HepG2 (cell line): Measurements from ENCODE around the gene RMND5A. TPM values are rescaled to one million over a fixed set of nuclear protein-coding genes. Genes with fewer than 3 reads are reported as not detected.

Experiments
- DNMT3B ChIP-seq: conservative IDR thresholded peaks from 2 replicates; pipeline ENCODE4 v1.6.1; 2016; ENCODE audit warnings: missing biosample characterization, control low read depth
- EEA1 ChIP-seq: sonication (generic); formaldehyde crosslinking; IDR thresholded peaks from 2 replicates; pipeline ENCODE4 v1.5.1; 2020; ENCODE audit warnings: mild to moderate bottlenecking, missing genetic modification reagents, borderline replicate concordance
- GPBP1L1 ChIP-seq: sonication (generic); formaldehyde crosslinking; IDR thresholded peaks from 2 replicates; pipeline ENCODE4 v1.5.0; 2020; ENCODE audit warnings: mild to moderate bottlenecking, missing genetic modification reagents
- HNRNPH1 ChIP-seq: fragments of 200-400 bp; formaldehyde crosslinking; optimal IDR thresholded peaks from 2 replicates; pipeline ENCODE3; 2017; ENCODE audit warnings: mild to moderate bottlenecking, low read depth, low read length
- HNRNPUL1 ChIP-seq: fragments of 200-400 bp; formaldehyde crosslinking; IDR thresholded peaks from 2 replicates; pipeline ENCODE4 v1.6.1; 2017; ENCODE audit warnings: low read depth, mild to moderate bottlenecking, low read length, moderate library complexity
- IKZF1 ChIP-seq: fragments of 450-650 bp; IDR thresholded peaks from 2 replicates; pipeline ENCODE4 v1.7.1; 2016
- KDM5B ChIP-seq: sonication (generic); formaldehyde crosslinking; IDR thresholded peaks from 2 replicates; pipeline ENCODE4 v1.4.0; 2020; ENCODE audit warnings: missing genetic modification reagents, mild to moderate bottlenecking, borderline replicate concordance
- KLF6 ChIP-seq: IDR thresholded peaks from 2 replicates; pipeline ENCODE4 v1.8.0; 2016; ENCODE audit warnings: missing biosample characterization, missing genetic modification reagents
- KMT2A ChIP-seq: sonication (generic); formaldehyde crosslinking; IDR thresholded peaks from 2 replicates; pipeline ENCODE4 v1.4.0; 2020; ENCODE audit warnings: missing genetic modification reagents
- MBD4 ChIP-seq: IDR thresholded peaks from 2 replicates; pipeline ENCODE4 v1.6.1; 2012; ENCODE audit warnings: low read length, inconsistent platforms, borderline replicate concordance
- NR3C1 ChIP-seq: sonication (generic); formaldehyde crosslinking; IDR thresholded peaks from 2 replicates; pipeline ENCODE4 v1.4.0; 2020; ENCODE audit warnings: missing genetic modification reagents
- PATZ1 ChIP-seq: sonication (generic); formaldehyde crosslinking; IDR thresholded peaks from 2 replicates; pipeline ENCODE4 v1.4.0; 2020; ENCODE audit warnings: missing genetic modification reagents
- PHF21A ChIP-seq: sonication (generic); formaldehyde crosslinking; IDR thresholded peaks from 2 replicates; pipeline ENCODE4 v1.5.0; 2020; ENCODE audit warnings: mild to moderate bottlenecking, missing genetic modification reagents
- SYNCRIP ChIP-seq: fragments of 200-400 bp; formaldehyde crosslinking; IDR thresholded peaks from 2 replicates; pipeline ENCODE4 v1.6.1; 2018; ENCODE audit warnings: mild to moderate bottlenecking, low read depth, low read length; ENCODE audit not compliant: insufficient read depth
- ZBTB21 ChIP-seq: sonication (generic); formaldehyde crosslinking; IDR thresholded peaks from 2 replicates; pipeline ENCODE4 v1.4.0; 2020; ENCODE audit warnings: missing genetic modification reagents
- ZBTB39 ChIP-seq: sonication (generic); formaldehyde crosslinking; IDR thresholded peaks from 2 replicates; pipeline ENCODE4 v1.5.0; 2020; ENCODE audit warnings: missing genetic modification reagents
- ZFAT ChIP-seq: sonication (generic); formaldehyde crosslinking; conservative IDR thresholded peaks from 2 replicates; pipeline ENCODE4 v1.8.1; 2023; ENCODE audit warnings: missing genetic modification reagents, inconsistent platforms
- ZNF20 ChIP-seq: sonication (generic); formaldehyde crosslinking; IDR thresholded peaks from 2 replicates; pipeline ENCODE4 v1.4.0; 2020; ENCODE audit warnings: mild to moderate bottlenecking, moderate library complexity, missing genetic modification reagents
- ZNF432 ChIP-seq: sonication (generic); formaldehyde crosslinking; IDR thresholded peaks from 2 replicates; pipeline ENCODE4 v1.5.0; 2020; ENCODE audit warnings: missing genetic modification reagents, mild to moderate bottlenecking, borderline replicate concordance
- ZNF564 ChIP-seq: sonication (generic); formaldehyde crosslinking; IDR thresholded peaks from 2 replicates; pipeline ENCODE4 v1.8.1; 2023; ENCODE audit warnings: mild to moderate bottlenecking, missing genetic modification reagents
- ZNF747 ChIP-seq: sonication (generic); formaldehyde crosslinking; IDR thresholded peaks from 2 replicates; pipeline ENCODE4 v1.8.1; 2023; ENCODE audit warnings: missing genetic modification reagents, mild to moderate bottlenecking, borderline replicate concordance
- ZNF749 ChIP-seq: sonication (generic); formaldehyde crosslinking; IDR thresholded peaks from 2 replicates; pipeline ENCODE4 v1.8.0; 2022; ENCODE audit warnings: mild to moderate bottlenecking, missing genetic modification reagents, moderate library complexity, borderline replicate concordance
- ZSCAN31 ChIP-seq: sonication (generic); formaldehyde crosslinking; IDR thresholded peaks from 2 replicates; pipeline ENCODE4 v1.5.0; 2020; ENCODE audit warnings: low read depth, mild to moderate bottlenecking, missing genetic modification reagents
- polyA plus RNA-seq, 8 experiments: library from polyadenylated mRNA; depleted of rRNA in 3 of 8; stranded (reverse) in 7 of 8; unstranded in 1 of 8; fragments of >200 nt; fragmentation: Illumina TruSeq in 4 of 8; extraction: Trizol in 4 of 8; gene quantifications; 2 replicates each; pipeline versions ENCODE4 v1.2.1 to v1.2.3, GENCODE V29; 2011 to 2016; ENCODE audit warnings: low read depth in 4 of 8, missing spikeins in 1 of 8, mixed read lengths in 1 of 8; ENCODE audit not compliant: insufficient read depth in 1 of 8
- total RNA-seq, 5 experiments: library from RNA; depleted of rRNA; stranded (reverse); fragments of >200 nt; fragmentation: Illumina TruSeq; extraction: Trizol; gene quantifications; 2 replicates each; pipeline ENCODE4 v1.2.3, GENCODE V29; 2016; ENCODE audit warnings: low read depth in 1 of 5

Gene RMND5A
- total and polyA plus RNA-seq, 2 of the 13 experiments (the other 11 are each of a cell fraction or from before 2014, with no cell fraction given): 31.0 to 66.4 TPM

- TF ChIP-seq ZBTB21 (CRISPR knock-in tag) (no peak), DNMT3B (CRISPR knock-in tag) (no peak; the same call in 1 of the 2 replicates), ZBTB39 (CRISPR knock-in tag) (no peak), ZNF747 (CRISPR knock-in tag) (no peak), PATZ1 (CRISPR knock-in tag) (0 out of 2 replicates have a peak, but pooled peaks have one; percentile 26), KDM5B (CRISPR knock-in tag) (no peak; the same call in 1 of the 2 replicates), NR3C1 (CRISPR knock-in tag) (no peak), MBD4 (no peak), PHF21A (CRISPR knock-in tag) (no peak; the same call in 1 of the 2 replicates), SYNCRIP (no peak), KMT2A (no peak), HNRNPH1 (no peak), ZNF20 (CRISPR knock-in tag) (no peak), ZFAT (no peak), KLF6 (CRISPR knock-in tag) (peak; percentile 73), ZNF432 (CRISPR knock-in tag) (no peak), HNRNPUL1 (no peak), ZNF564 (no peak), EEA1 (CRISPR knock-in tag) (no peak), ZSCAN31 (CRISPR knock-in tag) (no peak), GPBP1L1 (CRISPR knock-in tag) (no peak), ZNF749 (no peak), IKZF1 (no peak)
Measured at GRCh38 chr2:86808315-86809161, 88.4 kb downstream of the RMND5A start (continued).
